Measurements from ENCODE around the gene KRTAP4-3.
"Not testable (repeated sequence)": the region's sequence is repeated elsewhere in the genome, so short reads cannot be mapped to it uniquely, and the experiment has no call there.

KRTAP4-3 gene

DNA sequence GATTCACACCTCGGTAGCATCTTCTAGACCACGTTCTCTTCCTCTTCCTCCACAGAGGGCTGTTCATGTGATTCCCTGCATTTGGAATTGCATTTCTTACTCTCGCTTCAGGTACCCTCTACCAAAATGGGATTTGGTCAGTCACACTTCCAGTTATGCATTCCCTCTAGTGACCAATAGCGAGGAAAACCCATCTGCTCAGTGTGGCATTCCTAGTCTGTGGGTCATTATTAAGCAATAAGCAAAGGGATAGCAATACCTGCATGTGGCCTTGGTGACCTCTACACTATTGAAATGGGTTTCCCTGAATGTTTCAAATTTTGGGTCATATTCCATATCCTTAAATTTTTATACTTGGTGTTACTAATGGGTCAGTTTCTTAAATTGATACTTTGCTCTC is 18.0 kb downstream of the KRTAP4-3 start:
- no peak for DNase-seq

DNA sequence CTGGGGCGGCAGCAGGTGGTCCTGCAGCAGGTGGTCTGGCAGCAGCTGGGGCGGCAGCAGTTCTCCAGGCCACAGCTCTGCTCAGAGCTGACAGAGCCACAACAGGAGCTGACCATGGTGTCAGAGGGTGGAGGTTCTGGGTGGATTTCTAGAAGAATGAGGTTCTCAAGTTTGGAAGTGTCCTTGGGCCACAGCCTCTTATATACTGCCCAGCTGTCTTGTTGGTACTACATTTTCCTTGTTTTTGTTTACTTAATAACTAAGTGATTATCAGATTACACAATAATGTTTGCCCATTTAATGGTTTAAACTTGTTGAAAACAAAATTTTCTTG is 18.4 kb downstream of the KRTAP4-3 start, which contains the start of gene KRTAP4-5:
Gene KRTAP4-5, minus strand, starts transcription at position 174 of the 334 bp plus-strand sequence. Its CDS starts 58 bp downstream, at position 116.
- no peak for DNase-seq

DNA sequence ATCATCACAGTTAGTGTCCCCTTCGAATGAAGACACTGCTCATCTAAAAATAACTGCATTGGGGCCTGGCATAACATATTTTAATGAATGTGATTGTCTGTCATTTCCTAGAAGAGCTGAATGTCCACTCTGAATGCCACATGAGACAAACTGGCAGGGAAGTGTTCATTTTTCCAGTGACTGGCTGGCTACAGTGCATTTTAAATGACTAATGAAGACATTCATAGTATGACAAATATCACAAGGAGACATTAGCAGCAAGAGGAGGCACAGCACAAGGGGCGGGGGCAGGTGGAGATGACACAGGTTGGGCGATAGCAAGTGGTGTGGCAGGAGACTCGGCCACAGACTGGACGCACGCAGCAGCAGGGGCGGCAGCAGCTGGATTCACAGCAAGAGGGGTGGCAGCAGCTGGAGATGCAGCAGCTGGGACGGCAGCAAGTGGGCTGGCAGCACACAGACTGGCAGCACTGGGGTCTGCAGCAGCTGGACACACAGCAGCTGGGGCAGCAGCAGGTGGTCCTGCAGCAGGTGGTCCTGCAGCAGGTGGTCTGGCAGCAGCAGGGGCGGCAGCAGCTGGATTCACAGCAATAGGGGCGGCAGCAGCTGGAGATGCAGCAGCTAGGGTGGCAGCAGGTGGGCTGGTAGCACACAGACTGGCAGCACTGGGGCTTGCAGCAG is 18.9 kb downstream of the KRTAP4-3 start:
- DNase-seq, result not testable (repeated sequence)

DNA sequence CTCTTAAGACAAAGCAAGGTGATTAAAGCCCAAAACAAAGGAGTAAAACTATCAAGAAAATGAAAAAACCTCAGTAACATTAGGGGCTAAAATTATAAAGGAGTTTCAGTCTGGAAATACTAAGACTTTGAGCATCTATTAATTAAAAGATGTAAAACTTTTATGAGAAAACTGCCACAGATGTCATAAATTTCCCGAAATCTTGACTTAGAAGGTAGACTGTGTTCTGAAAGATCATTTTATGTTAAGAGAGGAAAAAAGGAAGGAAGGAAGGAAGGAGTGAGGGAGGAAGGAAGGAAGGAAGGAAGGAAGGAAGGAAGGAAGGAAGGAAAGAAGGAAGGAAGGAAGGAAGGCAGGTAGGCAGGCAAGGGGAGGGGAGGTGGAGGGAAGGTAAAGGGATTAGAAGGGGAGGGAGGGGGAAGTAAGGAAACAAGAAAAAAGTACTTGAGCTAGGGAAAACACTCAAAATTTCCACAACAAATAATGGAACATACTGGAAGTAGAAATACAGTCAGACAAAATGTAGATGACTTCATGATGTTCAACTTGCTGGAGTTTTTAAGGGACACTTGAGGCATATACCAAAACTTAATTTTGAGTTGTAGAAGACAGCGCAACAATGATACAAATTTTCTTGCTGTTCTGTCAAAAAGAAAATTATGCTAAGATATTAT is 20.4 kb downstream of the KRTAP4-3 start:
- DNase-seq, result no peak

DNA sequence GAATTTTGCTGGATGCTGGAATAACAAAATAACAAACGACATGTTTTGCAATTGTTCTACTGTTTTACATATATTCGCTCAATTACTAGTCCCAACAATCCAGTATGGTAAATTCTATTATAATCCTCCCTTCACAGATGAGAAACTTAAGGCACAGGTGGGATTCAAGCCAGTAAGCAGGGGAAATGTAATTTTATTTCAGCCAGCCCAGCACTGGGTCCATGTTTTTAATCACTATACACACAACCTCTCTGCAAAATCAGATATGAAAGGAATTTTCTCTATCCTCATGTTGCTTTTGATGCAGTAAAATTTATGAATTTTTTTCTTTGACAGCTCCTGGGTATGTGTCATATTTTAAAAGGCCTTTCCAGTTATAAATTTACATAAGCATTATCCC is 22.8 kb downstream of the KRTAP4-3 start:
- DNase-seq, result no peak

DNA sequence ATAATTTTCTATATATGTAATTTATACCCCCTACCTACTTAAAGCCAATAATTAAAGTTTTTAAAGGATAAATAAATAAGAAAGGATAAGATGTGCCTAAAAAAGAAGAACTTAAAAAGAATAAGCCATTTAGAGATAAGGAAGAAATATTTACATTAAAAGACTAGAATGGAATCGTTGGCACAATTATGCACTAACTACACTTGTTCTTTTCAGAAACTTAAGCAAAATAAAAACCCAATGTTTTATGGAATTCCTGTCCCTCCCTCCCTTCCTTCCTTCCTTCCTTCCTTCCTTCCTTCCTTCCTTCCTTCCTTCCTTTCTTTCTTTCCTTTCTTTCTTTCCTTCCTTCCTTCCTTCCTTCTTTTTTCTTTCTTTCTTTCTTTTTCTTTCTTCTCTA is 23.2 kb downstream of the KRTAP4-3 start:
- DNase-seq, result no peak

DNA sequence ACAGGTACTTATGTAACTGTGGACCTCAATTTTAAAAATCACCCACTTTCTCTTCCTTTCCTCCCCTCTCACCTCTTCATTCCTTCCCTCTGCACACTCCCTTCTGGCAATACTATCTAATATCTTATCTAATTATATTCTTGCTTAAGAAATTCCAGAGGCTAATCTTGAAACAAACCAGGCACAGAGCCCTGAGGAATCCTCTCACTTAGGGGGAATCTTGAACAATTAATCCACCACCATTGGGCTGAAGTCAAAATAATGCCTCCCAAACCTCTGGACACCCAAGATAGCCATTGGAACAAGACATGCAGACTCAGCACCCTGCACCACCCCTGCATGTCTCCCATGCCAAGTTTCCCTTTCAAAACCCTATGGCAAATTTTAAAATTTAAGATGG is 26.7 kb downstream of the KRTAP4-3 start:
- DNase-seq, result no peak

DNA sequence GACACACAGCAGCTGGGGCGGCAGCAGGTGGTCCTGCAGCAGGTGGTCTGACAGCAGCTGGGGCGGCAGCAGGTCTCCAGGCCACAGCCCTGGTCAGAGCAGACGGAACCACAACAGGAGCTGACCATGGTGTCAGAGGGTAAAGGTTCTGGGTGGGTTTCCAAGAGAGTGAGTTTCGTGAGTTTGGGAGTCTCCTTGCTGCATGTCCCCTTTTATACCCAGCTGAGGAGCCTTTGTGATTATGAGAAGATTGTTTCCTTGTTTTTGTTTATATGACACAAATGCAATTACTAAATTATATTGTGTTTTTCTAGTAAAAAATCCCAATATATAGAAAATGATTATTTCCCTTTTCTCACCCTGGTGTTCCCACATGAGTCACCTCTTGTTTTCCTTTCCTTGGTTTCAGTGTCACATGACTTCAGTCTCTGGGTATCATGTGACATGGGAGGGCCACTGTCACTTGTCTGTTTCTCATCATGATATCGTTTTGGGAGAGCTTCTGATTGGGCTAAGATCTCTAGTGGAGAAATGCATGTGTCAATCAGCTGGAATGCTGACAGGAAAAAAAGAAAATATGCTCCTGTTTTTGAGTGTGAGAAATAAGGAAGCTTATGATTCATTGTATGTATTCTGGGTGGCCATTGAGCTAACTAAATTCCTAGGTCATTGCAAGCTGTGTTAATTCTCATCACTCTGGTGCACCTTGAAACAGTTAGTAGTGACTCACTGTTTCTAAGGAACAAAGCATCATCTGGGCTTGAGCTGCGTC is 27.5 kb downstream of the KRTAP4-3 start, which contains the start of gene KRTAP4-6:
Gene KRTAP4-6, minus strand, starts transcription at position 185 of the 772 bp plus-strand sequence. Its CDS starts 57 bp downstream, at position 128.
- DNase-seq, result no peak

DNA sequence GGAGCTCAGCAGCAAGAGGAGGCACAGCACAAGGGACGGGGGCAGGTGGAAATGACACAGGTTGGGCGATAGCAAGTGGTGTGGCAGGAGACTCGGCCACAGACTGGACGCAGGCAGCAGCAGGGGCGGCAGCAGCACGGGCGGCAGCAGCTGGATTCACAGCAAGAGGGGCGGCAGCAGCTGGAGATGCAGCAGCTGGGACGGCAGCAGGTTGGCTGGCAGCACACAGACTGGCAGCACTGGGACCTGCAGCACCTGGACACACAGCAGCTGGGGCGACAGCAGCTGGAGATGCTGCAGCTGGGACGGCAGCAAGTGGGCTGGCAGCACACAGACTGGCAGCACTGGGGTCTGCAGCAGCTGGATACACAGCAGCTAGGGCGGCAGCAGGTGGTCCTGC is 28.2 kb downstream of the KRTAP4-3 start:
- not testable (repeated sequence) for DNase-seq

DNA sequence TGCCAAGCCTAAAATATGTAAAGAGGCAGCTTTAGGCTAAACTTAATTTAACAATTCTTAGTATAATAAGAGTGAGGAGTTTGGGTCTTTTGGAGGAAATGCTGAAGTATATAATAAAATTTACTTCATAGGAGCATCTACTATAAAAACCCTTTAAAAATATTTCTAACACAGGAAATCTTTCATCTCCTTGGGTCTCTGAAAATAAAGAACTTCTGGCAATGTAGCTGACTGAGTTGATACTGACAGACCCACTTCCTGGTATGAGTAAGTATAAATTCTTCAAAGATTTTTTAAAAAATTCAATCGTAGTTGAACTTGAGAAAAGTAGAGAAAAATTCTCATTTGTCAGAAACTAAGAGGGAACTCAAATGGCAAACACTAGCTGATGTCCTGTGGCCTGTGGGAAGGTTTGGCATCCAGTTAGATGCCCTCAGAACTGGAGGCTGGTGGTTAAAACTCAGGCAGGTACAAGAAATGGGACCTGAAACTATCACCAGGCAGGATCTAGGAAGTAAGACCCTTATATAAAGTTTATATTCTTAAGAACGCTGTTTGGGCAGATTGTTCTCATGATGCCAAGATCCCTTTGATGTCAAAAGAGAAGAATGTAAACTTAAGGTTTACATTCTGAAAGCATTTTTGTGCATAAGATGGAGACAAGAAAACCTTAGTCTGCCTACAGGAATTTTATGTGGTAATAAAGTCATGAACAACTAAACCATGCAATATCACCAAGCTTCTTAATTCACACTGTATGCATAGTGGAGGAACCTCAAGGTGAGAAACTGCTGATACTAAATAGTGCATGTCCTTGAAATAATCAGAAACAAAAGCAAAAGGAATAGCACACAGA is 33.9 kb downstream of the KRTAP4-3 start:
- no peak for DNase-seq

DNA sequence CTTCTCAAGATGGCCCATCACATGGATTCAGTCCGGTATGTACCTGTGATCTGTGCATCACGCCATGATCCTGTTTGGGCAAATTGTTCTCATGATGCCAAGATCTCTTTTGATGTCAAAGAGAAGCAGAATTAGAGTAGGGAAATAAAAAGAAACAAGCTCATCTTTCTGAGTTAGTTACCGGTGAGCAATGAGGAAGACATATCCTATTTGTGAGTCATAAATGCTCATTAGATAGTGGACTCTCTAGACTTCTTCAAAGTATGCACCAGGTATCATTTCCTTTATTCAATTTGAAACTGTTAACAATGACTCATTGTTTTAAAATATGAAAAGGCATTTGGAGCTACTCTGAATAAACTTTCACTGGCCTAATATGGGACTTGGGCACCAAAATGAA is 36.0 kb downstream of the KRTAP4-3 start:
- DNase-seq, result no peak

DNA sequence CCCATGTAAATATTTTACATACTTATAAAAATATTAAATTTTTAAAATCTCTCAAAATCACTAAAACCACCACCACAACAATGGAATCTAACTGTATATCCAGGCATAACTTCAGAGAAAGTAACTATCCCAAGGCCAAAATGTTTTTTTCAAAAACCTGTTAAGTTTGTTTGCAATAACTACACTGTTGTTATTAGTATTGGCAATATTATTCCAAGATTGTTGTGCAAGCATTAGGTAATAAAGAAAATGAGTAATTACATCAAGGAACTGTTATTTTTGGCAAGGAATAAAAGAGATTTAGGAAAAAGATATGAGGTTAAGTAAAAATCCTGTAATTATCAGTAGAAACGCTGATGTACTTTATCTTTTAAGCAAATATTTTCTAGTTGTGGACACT is 40.6 kb downstream of the KRTAP4-3 start:
- DNase-seq, result no peak

DNA sequence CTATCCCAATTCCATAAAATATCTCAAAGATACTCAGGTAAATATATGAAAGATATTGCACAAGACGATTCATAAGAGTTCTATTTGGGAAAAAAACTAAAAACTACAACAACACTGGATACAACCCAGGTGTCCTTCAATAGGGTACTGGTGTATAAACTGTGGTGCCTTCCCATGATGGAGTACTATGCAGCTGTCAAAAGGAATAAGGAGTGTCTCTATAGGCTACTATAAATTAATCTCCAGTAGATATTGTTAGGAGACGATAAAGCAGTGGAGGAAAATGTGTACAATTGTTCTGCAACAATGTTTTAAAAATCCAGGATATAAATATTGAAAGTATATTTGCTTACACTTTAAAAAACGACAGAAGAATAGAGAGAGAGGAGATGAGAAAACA is 41.6 kb downstream of the KRTAP4-3 start:
- no peak for DNase-seq

DNA sequence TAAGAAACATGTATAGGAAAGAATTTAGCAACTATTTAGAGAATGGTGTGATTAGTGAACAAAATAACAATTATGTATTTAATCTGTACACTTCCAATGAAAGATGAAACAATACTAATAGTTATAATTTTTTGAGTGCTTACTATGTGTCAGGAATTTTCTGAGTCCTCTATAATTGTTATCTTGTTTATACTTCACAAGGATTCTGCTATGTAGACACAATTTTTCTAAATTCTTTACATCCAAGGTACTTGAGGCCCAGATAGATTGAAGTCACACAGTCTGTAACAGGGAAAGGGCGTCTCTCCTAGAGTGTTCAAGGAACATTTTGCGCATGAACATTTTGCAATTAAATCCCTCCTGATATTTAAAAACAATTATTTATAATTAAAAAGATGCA is 43.0 kb downstream of the KRTAP4-3 start:
- DNase-seq, result no peak

DNA sequence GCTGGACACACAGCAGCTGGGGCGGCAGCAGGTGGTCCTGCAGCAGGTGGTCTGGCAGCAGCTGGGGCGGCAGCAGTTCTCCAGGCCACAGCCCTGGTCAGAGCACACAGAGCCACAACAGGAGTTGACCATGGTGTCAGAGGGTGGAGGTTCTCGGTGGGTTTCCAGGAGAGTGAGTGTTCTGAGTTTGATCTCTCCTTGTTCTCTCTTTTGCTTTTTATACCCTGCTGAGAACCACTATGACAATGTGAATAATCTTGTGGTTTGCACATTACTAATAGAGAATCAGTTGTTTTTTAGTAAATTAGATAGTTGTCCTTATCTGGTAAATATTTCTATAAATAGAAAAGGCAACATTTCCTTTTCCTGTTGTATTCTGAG is 44.0 kb downstream of the KRTAP4-3 start, which contains the start of gene KRTAP4-12:
Gene KRTAP4-12, minus strand, starts transcription at position 192 of the 381 bp plus-strand sequence. Its CDS starts 60 bp downstream, at position 132.
- DNase-seq, result not testable (repeated sequence)

DNA sequence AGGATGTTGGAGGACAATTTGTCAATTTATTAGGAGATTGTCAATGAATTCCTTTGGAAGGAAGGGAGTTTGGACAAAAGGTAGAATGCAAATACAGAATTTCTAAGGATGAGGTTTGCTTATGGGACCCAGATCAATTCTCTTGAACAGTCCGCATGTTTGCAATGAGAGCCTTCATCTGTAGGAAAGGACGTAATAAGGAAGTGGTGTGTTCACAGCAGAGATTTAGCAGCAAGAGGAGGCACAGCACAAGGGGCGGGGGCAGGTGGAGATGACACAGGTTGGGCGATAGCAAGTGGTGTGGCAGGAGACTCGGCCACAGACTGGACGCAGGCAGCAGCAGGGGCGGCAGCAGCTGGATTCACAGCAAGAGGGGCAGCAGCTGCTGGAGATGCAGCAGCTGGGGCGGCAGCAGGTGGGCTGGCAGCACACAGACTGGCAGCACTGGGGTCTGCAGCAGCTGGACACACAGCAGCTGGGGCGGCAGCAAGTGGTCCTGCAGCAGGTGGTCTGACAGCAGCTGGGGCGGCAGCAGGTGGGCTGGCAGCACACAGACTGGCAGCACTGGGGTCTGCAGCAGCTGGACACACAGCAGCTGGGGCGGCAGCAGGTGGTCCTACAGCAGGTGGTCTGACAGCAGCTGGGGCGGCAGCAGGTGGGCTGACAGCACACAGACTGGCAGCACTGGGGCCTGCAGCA is 44.6 kb downstream of the KRTAP4-3 start:
- not testable (repeated sequence) for DNase-seq

DNA sequence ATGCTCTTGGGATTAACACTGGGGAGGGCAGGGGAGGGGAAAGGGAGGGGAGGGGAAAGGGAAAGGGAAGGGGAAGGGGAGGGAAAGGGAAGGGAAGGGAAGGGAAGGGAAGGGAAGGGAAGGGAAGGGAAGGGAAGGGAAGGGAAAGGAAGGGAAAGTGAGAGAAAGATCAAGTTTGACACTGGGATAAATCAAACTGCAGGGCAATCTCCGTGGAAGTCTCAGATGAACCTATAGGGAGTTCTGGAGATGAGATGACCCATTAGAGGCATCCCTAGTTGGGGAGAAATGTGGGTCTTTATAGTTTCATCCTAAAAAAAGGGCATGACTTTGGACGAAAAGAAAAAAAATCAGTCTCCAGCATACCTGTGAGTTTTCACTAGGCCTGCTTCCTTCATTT is 46.3 kb downstream of the KRTAP4-3 start:
- no peak for DNase-seq

DNA sequence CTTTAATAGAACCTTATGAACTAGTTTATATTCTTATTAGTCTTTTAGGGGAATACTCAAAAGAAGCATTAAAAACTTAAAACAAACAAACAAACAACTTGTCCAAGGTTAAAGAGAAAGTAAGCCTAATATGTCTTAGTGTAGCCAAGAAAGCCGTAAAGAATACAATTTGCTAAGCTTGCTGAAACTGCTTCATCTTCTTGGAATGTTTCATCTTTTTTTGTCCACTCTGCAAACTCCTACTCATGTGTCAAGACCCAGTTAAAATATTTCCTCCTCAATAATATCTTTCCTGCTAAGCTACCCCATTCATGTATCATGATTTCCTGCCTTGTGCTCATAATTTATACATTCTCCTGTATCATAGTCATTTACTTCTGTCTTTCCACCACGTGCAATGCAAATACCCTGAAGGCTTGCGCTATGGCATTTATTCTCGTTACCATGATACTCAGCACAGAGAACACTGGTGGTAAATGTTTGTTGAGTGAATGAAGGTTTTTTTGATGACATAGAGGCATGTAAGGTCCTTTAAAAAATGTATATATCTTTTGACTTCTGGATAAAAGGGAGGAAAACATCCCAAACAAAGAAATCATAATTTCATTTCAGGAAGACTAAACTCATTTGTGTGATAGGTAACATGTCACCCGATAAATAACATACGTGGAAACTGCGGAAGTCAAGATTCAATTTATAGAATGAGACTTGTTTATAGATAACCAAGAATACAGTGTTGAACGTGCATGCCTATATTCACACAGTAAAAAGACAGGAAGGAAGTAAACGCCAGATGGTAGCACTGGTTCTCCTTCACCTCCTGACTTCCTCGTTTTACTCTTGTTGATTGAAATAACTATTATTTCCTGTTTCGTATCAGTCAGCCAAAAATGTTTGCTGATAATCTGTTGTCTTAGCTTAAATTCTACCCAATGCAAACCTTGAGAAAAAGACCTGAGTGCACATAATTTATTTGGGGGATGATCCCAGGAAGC is 48.0 kb downstream of the KRTAP4-3 start:
- DNase-seq, result peak; percentile 29

DNA sequence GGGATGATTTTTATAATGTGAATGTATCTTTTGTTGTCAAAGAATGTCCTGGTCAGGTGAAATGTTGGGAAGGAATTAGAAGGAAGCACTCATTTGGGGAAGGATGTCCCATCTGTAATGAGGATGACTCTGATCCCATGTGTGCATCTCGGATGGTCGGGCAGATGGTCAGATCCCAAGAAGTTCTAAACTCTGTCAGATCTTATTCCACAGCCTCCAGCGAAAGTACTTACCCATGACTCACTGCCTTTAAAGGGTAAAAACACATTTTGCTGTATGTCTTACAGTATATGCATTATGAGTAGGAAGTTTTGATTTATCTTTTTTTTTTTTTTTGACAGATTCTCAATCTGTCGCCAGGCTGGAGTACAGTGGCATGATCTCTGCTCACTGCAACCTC is 49.3 kb downstream of the KRTAP4-3 start:
- DNase-seq, result no peak

DNA sequence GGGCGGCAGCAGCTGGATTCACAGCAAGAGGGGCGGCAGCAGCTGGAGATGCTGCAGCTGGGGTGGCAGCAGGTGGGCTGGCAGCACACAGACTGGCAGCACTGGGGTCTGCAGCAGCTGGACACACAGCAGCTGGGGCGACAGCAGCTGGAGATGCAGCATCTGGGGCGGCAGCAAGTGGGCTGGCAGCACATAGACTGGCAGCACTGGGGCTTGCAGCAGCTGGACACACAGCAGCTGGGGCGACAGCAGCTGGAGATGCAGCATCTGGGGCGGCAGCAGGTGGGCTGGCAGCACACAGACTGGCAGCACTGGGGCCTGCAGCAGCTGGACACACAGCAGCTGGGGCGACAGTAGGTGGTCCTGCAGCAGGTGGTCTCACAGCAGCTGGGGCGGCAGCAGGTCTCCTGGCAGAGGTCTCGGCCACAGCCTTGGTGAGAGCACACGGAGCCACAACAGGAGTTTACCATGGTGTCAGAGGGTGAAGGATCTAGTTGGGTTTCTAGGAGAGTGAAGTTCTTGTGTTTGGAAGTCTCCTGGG is 50.1 kb downstream of the KRTAP4-3 start, which contains the start of gene KRTAP4-11:
Gene KRTAP4-11, minus strand, starts transcription at position 528 of the 541 bp plus-strand sequence. Its CDS starts 58 bp downstream, at position 470.
- DNase-seq, result not testable (repeated sequence)
